H1 (cell line): ENCODE measurements around the gene REM2. TPM values are rescaled to one million over a fixed set of nuclear protein-coding genes. Genes with fewer than 3 reads are reported as not detected.

ENCODE experiments used
- CTCF ChIA-PET: fragments of 300-600 bp; sonication (Branson Sonifier 250); formaldehyde crosslinking; loops from one replicate; lab custom pipeline; 2021; ENCODE audit not compliant: partially characterized antibody; lab: Charles Lee
- POLR2A ChIA-PET: fragments of 300-600 bp; sonication (Branson Sonifier 250); formaldehyde crosslinking; loops from one replicate; lab custom pipeline; 2021; ENCODE audit warnings: inconsistent platforms; ENCODE audit not compliant: partially characterized antibody; lab: Charles Lee
- DNase-seq, 2 experiments: peaks; one replicate each; pipeline versions ENCODE4 v3.0.0 to v3.0.0-alpha.2; 2010 to 2022; ENCODE audit warnings: low spot score in 2 of 2, low read depth in 1 of 2, mixed read lengths in 1 of 2
- FAIRE-seq: peaks from 2 replicates; lab custom pipeline; 2011; peaks lifted over from hg19 to GRCh38; lab: Jason Lieb, UNC
- H2AFZ ChIP-seq: 2 replicates; pipeline ENCODE4 v1.8.1; 2012; ENCODE audit warnings: low read length, inconsistent platforms
- H2AK5ac ChIP-seq: 2 replicates; pipeline ENCODE4 v1.6.1; 2013; ENCODE audit warnings: low read depth, low read length
- H2BK120ac ChIP-seq: replicated peaks from 2 replicates; pipeline ENCODE3; 2013; ENCODE audit warnings: low read depth, low read length, inconsistent platforms
- H2BK12ac ChIP-seq: 2 replicates; pipeline ENCODE4 v1.6.1; 2013; ENCODE audit warnings: low read depth, low read length
- H2BK15ac ChIP-seq: 2 replicates; pipeline ENCODE4 v1.6.1; 2013; ENCODE audit warnings: low read length
- H2BK20ac ChIP-seq: 2 replicates; pipeline ENCODE4 v1.6.1; 2013; ENCODE audit warnings: low read length
- H2BK5ac ChIP-seq: 2 replicates; pipeline ENCODE4 v1.6.1; 2013; ENCODE audit warnings: low read depth, low read length
- H3K14ac ChIP-seq: 2 replicates; pipeline ENCODE4 v1.6.1; 2013; ENCODE audit warnings: inconsistent platforms; ENCODE audit not compliant: insufficient read length
- H3K18ac ChIP-seq: 2 replicates; pipeline ENCODE4 v1.6.1; 2013; ENCODE audit warnings: low read length; ENCODE audit errors: extremely low read depth
- H3K23ac ChIP-seq: 2 replicates; pipeline ENCODE4 v1.6.1; 2013; ENCODE audit warnings: inconsistent platforms; ENCODE audit not compliant: insufficient read length
- H3K23me2 ChIP-seq: 2 replicates; pipeline ENCODE4 v1.6.1; 2013; ENCODE audit warnings: low read depth, low read length
- H3K27ac ChIP-seq: 2 replicates; pipeline ENCODE4 v1.6.1; 2011; ENCODE audit warnings: low read depth, low read length, inconsistent platforms
- H3K27me3 ChIP-seq, 4 experiments: replicated peaks in 1 of 4; 1 replicate in 1 of 4; 2 replicates in 3 of 4; pipeline versions ENCODE4 v1.6.1 to v1.8.1; 2011 to 2013; ENCODE audit warnings: low read length in 3 of 4, mild to moderate bottlenecking in 3 of 4, inconsistent platforms in 2 of 4, mixed read lengths in 2 of 4, moderate library complexity in 1 of 4; ENCODE audit not compliant: control insufficient read depth in 3 of 4, insufficient read depth in 3 of 4; ENCODE audit errors: extremely low read depth in 1 of 4
- H3K36me3 ChIP-seq, 4 experiments: 2 replicates each; pipeline versions ENCODE4 v1.6.1 to v1.8.1; 2011 to 2013; ENCODE audit warnings: mild to moderate bottlenecking in 4 of 4, low read length in 3 of 4, moderate library complexity in 2 of 4, control low read depth in 1 of 4, inconsistent platforms in 1 of 4; ENCODE audit not compliant: insufficient read depth in 4 of 4, control insufficient read depth in 2 of 4
- H3K4ac ChIP-seq: replicated peaks from 2 replicates; pipeline ENCODE3; 2013; ENCODE audit warnings: low read length, low read depth, mixed read lengths, inconsistent platforms; ENCODE audit not compliant: insufficient read length
- H3K4me1 ChIP-seq, 4 experiments: replicated peaks in 1 of 4; 1 replicate in 1 of 4; 2 replicates in 3 of 4; pipeline versions ENCODE4 v1.6.1 to v1.8.1; 2011 to 2013; ENCODE audit warnings: low read length in 3 of 4, inconsistent platforms in 2 of 4, mixed read lengths in 1 of 4; ENCODE audit not compliant: insufficient read depth in 4 of 4, control insufficient read depth in 3 of 4
- H3K4me2 ChIP-seq, 2 experiments: 2 replicates each; pipeline versions ENCODE4 v1.6.1 to v1.8.1; 2011 to 2013; ENCODE audit warnings: low read depth in 2 of 2, low read length in 2 of 2, control low read depth in 1 of 2, inconsistent platforms in 1 of 2, mild to moderate bottlenecking in 1 of 2; ENCODE audit not compliant: insufficient read depth in 1 of 2
- H3K4me3 ChIP-seq, 4 experiments: fragments of 200-600, 300-600 bp in 1 of 4; sonication (generic), shearing (Covaris generic), sonication (Bioruptor Twin) in 1 of 4; 2 replicates each; pipeline versions ENCODE4 v1.5.1 to v1.8.1; 2011 to 2016; ENCODE audit warnings: low read length in 4 of 4, low read depth in 3 of 4, control low read depth in 2 of 4, inconsistent platforms in 2 of 4, mild to moderate bottlenecking in 2 of 4, mixed read lengths in 1 of 4, moderate library complexity in 1 of 4; ENCODE audit not compliant: insufficient read depth in 2 of 4; ENCODE audit errors: extremely low read depth in 1 of 4
- H3K56ac ChIP-seq: replicated peaks from 2 replicates; pipeline ENCODE3; 2013; ENCODE audit warnings: low read depth, mild to moderate bottlenecking, mixed read lengths, low read length, inconsistent platforms; ENCODE audit not compliant: insufficient read length
- H3K79me1 ChIP-seq: 2 replicates; pipeline ENCODE4 v1.6.1; 2013; ENCODE audit warnings: low read depth, low read length, control low read depth
- H3K79me2 ChIP-seq, 2 experiments: 2 replicates each; pipeline versions ENCODE4 v1.6.1 to v1.8.1; 2012 to 2013; ENCODE audit warnings: low read length in 2 of 2, mild to moderate bottlenecking in 2 of 2, inconsistent platforms in 1 of 2; ENCODE audit not compliant: insufficient read depth in 2 of 2, control insufficient read depth in 1 of 2
- H3K9ac ChIP-seq, 4 experiments: replicated peaks in 1 of 4; 1 replicate in 1 of 4; 2 replicates in 3 of 4; pipeline versions ENCODE4 v1.6.1 to v1.8.1; 2011 to 2013; ENCODE audit warnings: low read depth in 3 of 4, low read length in 3 of 4, control low read depth in 2 of 4, mild to moderate bottlenecking in 2 of 4, moderate library complexity in 2 of 4, inconsistent platforms in 1 of 4; ENCODE audit errors: extremely low read depth in 1 of 4
- H3K9me3 ChIP-seq, 2 experiments: 2 replicates each; pipeline versions ENCODE4 v1.6.1 to v1.8.1; 2012 to 2013; ENCODE audit warnings: mild to moderate bottlenecking in 2 of 2, moderate library complexity in 2 of 2, control low read depth in 1 of 2, inconsistent platforms in 1 of 2, low read depth in 1 of 2, low read length in 1 of 2, mixed read lengths in 1 of 2; ENCODE audit not compliant: insufficient read depth in 2 of 2
- H4K20me1 ChIP-seq, 2 experiments: replicated peaks in 1 of 2; 2 replicates each; pipeline versions ENCODE3 to v1.8.1; 2011 to 2013; ENCODE audit warnings: inconsistent platforms in 2 of 2, low read length in 2 of 2, mild to moderate bottlenecking in 1 of 2; ENCODE audit not compliant: insufficient read depth in 2 of 2, control insufficient read depth in 1 of 2
- H4K5ac ChIP-seq: 2 replicates; pipeline ENCODE4 v1.6.1; 2013; ENCODE audit warnings: low read length, low read depth, mixed read lengths, inconsistent platforms; ENCODE audit not compliant: insufficient read length
- H4K8ac ChIP-seq: 2 replicates; pipeline ENCODE4 v1.8.0; 2013; ENCODE audit warnings: mild to moderate bottlenecking, moderate library complexity, low read length, inconsistent platforms; ENCODE audit not compliant: insufficient read depth; ENCODE audit errors: extremely low read depth
- H4K91ac ChIP-seq: replicated peaks from 2 replicates; pipeline ENCODE3; 2013; ENCODE audit warnings: low read length, mixed read lengths, inconsistent platforms; ENCODE audit not compliant: insufficient read length
- BACH1 ChIP-seq: IDR thresholded peaks from 2 replicates; pipeline ENCODE4 v1.6.1; 2012; ENCODE audit warnings: low read length, improper control_type of control experiment
- BCL11A ChIP-seq, 2 experiments: IDR thresholded peaks; one replicate each; pipeline ENCODE4 v1.6.1; 2011; ENCODE audit warnings: low read depth in 2 of 2, low read length in 2 of 2, mild to moderate bottlenecking in 2 of 2
- CBX8 ChIP-seq: fragments of 300-800, 300-1000 bp; sonication (generic); IDR thresholded peaks from 2 replicates; pipeline ENCODE4 v1.7.1; 2016; ENCODE audit warnings: low read depth, low read length, borderline replicate concordance
- CREB1 ChIP-seq: IDR thresholded peaks from 2 replicates; pipeline ENCODE4 v1.6.1; 2012; ENCODE audit warnings: inconsistent platforms
- JUN ChIP-seq: IDR thresholded peaks from 2 replicates; pipeline ENCODE4 v1.6.1; 2011; ENCODE audit warnings: low read depth, mild to moderate bottlenecking, improper control_type of control experiment, low read length
- RXRA ChIP-seq: IDR thresholded peaks from 2 replicates; pipeline ENCODE4 v1.6.1; 2011; ENCODE audit warnings: low read depth, mild to moderate bottlenecking, low read length, moderate library complexity; ENCODE audit not compliant: insufficient read depth
- SIN3A ChIP-seq, 2 experiments: IDR thresholded peaks in 1 of 2; conservative IDR thresholded peaks in 1 of 2; 2 replicates each; pipeline ENCODE4 v1.6.1; 2011 to 2012; ENCODE audit warnings: low read length in 2 of 2, improper control_type of control experiment in 1 of 2, low read depth in 1 of 2, mild to moderate bottlenecking in 1 of 2
- SIX5 ChIP-seq: IDR thresholded peaks from 2 replicates; pipeline ENCODE4 v1.6.1; 2011; ENCODE audit warnings: mild to moderate bottlenecking, low read depth, low read length
- SP2 ChIP-seq: IDR thresholded peaks from 2 replicates; pipeline ENCODE4 v1.6.1; 2012; ENCODE audit warnings: mild to moderate bottlenecking, low read length, inconsistent platforms
- SP4 ChIP-seq: IDR thresholded peaks from 2 replicates; pipeline ENCODE4 v1.6.1; 2012; ENCODE audit warnings: low read length, inconsistent platforms
- TBP ChIP-seq: IDR thresholded peaks from 2 replicates; pipeline ENCODE4 v1.6.1; 2011; ENCODE audit warnings: low read depth, low read length, improper control_type of control experiment
- ZNF274 ChIP-seq: IDR thresholded peaks from 2 replicates; pipeline ENCODE4 v1.7.0; 2012; ENCODE audit warnings: low read length, borderline replicate concordance; ENCODE audit errors: extremely low read depth
- WGBS, 2 experiments: shearing (Covaris generic) in 1 of 2; methylation state at CpG; one replicate each; pipeline versions ENCODE4 v1.1.6 to v1.1.7; 2013 to 2015; ENCODE audit warnings: low lambda C conversion rate in 2 of 2, mixed read lengths in 2 of 2, inconsistent platforms in 1 of 2, low coverage in 1 of 2, missing lambda C conversion rate in 1 of 2; ENCODE audit not compliant: insufficient replicate concordance in 2 of 2, insufficient coverage in 1 of 2, insufficient read length in 1 of 2; ENCODE audit errors: extremely low coverage in 1 of 2, missing lambda C conversion rate in 1 of 2; 5-methylcytosine and 5-hydroxymethylcytosine counted together
- polyA plus RNA-seq, 7 experiments: library from polyadenylated mRNA; depleted of rRNA in 3 of 7; stranded (reverse) in 5 of 7; unstranded in 2 of 7; fragments of >200 nt in 5 of 7; fragments of 200-250 nt in 2 of 7; gene quantifications; 1 replicate in 5 of 7; 2 replicates in 1 of 7; 4 replicates in 1 of 7; pipeline versions ENCODE4 v1.2.1 to v1.2.3, GENCODE V29; 2011 to 2013; ENCODE audit warnings: missing spikeins in 2 of 7, mixed read lengths in 2 of 7
- total RNA-seq: library from RNA; stranded (reverse); fragmentation: NEBNext Ultra II Directional; extraction: Animal tissue kit (Norgen Biotek cat#: 25700); gene quantifications from 2 replicates; pipeline ENCODE4 v1.2.1, GENCODE V29; 2021

Gene REM2
- total and polyA plus RNA-seq, 2 of the 8 experiments (the other 6 are each of a cell fraction or from before 2014, with no cell fraction given), result 1.00 to 1.1 TPM

DNA sequence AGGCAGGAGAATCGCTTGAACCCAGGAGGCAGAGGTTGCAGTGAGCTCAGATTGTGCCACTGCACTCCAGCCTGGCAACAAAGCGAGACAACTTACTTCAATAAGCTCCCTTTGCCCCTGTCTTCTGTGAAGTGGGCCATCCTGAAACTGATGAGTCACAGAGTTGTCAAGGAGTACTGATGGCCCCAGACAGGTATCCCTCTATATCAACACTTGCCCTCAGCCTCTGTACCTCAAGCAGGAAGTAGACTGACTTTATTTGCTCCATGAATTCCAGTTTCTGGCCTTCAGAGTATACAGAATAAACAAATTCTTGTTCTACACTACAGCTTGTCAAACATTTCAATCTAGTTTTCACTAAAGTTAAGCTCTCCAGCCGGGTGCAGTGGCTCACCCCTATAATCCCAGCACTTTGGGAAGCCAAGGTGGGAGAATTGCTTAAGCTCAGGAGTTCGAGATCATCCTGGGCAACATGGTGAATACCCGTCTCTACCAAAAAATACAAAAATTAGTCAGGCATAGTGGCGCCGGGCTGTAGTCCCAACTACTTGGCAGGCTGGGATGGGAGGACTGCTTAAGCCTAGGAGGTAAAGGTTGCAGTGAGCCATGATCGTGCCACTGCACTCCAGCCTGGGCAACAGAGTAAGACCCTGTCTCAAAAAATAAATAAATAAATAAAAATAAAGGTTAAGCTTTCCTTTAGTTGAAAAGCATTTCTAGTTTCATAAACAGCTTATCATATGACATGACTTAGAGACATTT lies 27.9 kb upstream of the REM2 start:
- H3K9me3 ChIP-seq, result no peaks in the 10 kb centered on the region; a peak in 1 of 4 replicates
- no peak overlapping the region for H3K4me3 ChIP-seq
- 93% methylated on average over 8 of the region's 8 CpGs; no CpG with 5 or more reads in 1 of the 2 experiments for WGBS, 2 experiments
- H2AFZ ChIP-seq, result no peak overlapping the region
- H2BK5ac ChIP-seq, result no peak overlapping the region
- no peaks in the 10 kb centered on the region for H4K20me1 ChIP-seq
- H3K4me1 ChIP-seq, result peaks cover 0 to 4% (median 1%) of the 10 kb centered on the region in 4 experiments; a peak in 4 of 7 replicates
- no peak overlapping the region for H3K4me2 ChIP-seq
- H2BK20ac ChIP-seq, result no peak overlapping the region
- no peaks in the 10 kb centered on the region for H3K79me1 ChIP-seq
- no peaks in the 10 kb centered on the region for H3K79me2 ChIP-seq
- ChIA-PET POLR2A (interaction anchor here (0.9 to 13.9 kb wide), 4 partner anchors 15 to 33 kb away, joined by 3 to 203 read pairs (median 44); partner anchors contain the start of genes MMP14 and MRPL52), CTCF (interaction anchor here (0.6 to 56.0 kb wide), 21 partner anchors 8 to 995 kb away, joined by 3 to 1562 read pairs (median 5); partner anchors contain the start of genes LRP10, MMP14, MRPL52 and OXA1L)
- H3K36me3 ChIP-seq, result no peaks in the 10 kb centered on the region
- H4K8ac ChIP-seq, result no peak overlapping the region
- no peak for DNase-seq
- H4K91ac ChIP-seq, result no peak overlapping the region
- FAIRE-seq, result no peak
- no peak overlapping the region for H2AK5ac ChIP-seq
- H3K23ac ChIP-seq, result no peak overlapping the region
- H2BK15ac ChIP-seq, result no peak overlapping the region
- H2BK12ac ChIP-seq, result no peak overlapping the region
- peaks cover 2% of the 10 kb centered on the region; the same call in 1 of the 2 replicates for H3K23me2 ChIP-seq
- H4K5ac ChIP-seq, result no peak overlapping the region
- H3K4ac ChIP-seq, result no peak overlapping the region
- no peak overlapping the region for H3K56ac ChIP-seq
- H3K9ac ChIP-seq, result no peak overlapping the region
- H3K14ac ChIP-seq, result no peak overlapping the region
- TF ChIP-seq SIX5 (no peak), SP4 (no peak), CREB1 (no peak), JUN (no peak), TBP (no peak), SIN3A (conservative IDR thresholded peaks at IDR 0.05 in 1 of 2, IDR thresholded peaks at IDR 0.05 in 1 of 2; ENCODE audit: low read depth in 1 of 2, low read length in 2 of 2) (no peak), CBX8 (no peak), SP2 (no peak), BACH1 (no peak), RXRA (no peak), BCL11A (IDR thresholded peaks at IDR 0.05; ENCODE audit: low read depth in 2 of 2, low read length in 2 of 2) (no peak), ZNF274 (no peak)
- H3K27me3 ChIP-seq, result no peaks in the 10 kb centered on the region
- H3K18ac ChIP-seq, result no peak overlapping the region
- H2BK120ac ChIP-seq, result no peak overlapping the region
- no peak overlapping the region for H3K27ac ChIP-seq
